ENCODE results near the gene CHN2.

- TF ChIP-seq CTCF (IDR thresholded peaks at IDR 0.05) (no peak), ZFX (IDR thresholded peaks at IDR 0.05; ENCODE audit: borderline replicate concordance) (no peak)
Measured at GRCh38 chr7:29329686-29330085, 135.1 kb downstream of the CHN2 start.

Measured in 22Rv1 (cell line).